Large intestine (tissue), 1 donor: Measurements from ENCODE around the gene SMARCB1. TPM values are rescaled to one million over a fixed set of nuclear protein-coding genes. Genes with fewer than 3 reads are reported as not detected.

Experiments used
- polyA plus RNA-seq: library from polyadenylated mRNA; unstranded; fragments of 120-200 nt; gene quantifications from one replicate; pipeline ENCODE4 v1.2.1, GENCODE V29; 2013

The SMARCB1 gene
- polyA plus RNA-seq, 1 donor = 84.8 TPM

Other genes starting within 250 kb of the SMARCB1 start
- gene IGLL1, start 206.7 kb upstream of the SMARCB1 start, polyA plus RNA-seq = 0.60 TPM
- 1.3 TPM for gene DRICH1, start 154.6 kb upstream of the SMARCB1 start, polyA plus RNA-seq
- 1.4 TPM for gene RGL4, start 96.0 kb upstream of the SMARCB1 start, polyA plus RNA-seq
- 4.0 TPM for gene ZNF70, start 35.9 kb upstream of the SMARCB1 start, polyA plus RNA-seq
- gene VPREB3, start 32.5 kb upstream of the SMARCB1 start, polyA plus RNA-seq = 0.45 TPM
- gene C22orf15, start 24.0 kb upstream of the SMARCB1 start, polyA plus RNA-seq = 0.43 TPM
- gene CHCHD10, start 19.0 kb upstream of the SMARCB1 start, polyA plus RNA-seq = 88.2 TPM
- gene MMP11, start 14.1 kb upstream of the SMARCB1 start, polyA plus RNA-seq = 12.7 TPM
- 4.8 TPM for gene DERL3, start 52.0 kb downstream of the SMARCB1 start, polyA plus RNA-seq
- 19.3 TPM for gene SLC2A11, start 70.9 kb downstream of the SMARCB1 start, polyA plus RNA-seq
- 533 TPM for gene MIF, start 107.4 kb downstream of the SMARCB1 start, polyA plus RNA-seq
- gene GSTT2B, start 174.2 kb downstream of the SMARCB1 start, polyA plus RNA-seq = 4.6 TPM
- gene DDTL, start 179.9 kb downstream of the SMARCB1 start, polyA plus RNA-seq = 11.2 TPM
- 138 TPM for gene DDT, start 187.5 kb downstream of the SMARCB1 start, polyA plus RNA-seq
- gene GSTT2, start 193.2 kb downstream of the SMARCB1 start, polyA plus RNA-seq = 0.22 TPM
- gene GSTT4, start 218.5 kb downstream of the SMARCB1 start, polyA plus RNA-seq = not detected
- gene CABIN1, start 224.3 kb downstream of the SMARCB1 start, polyA plus RNA-seq = 47.1 TPM